HepG2 (cell line): ENCODE results near the gene EGR1. TPM values are rescaled to one million over a fixed set of nuclear protein-coding genes. Genes with fewer than 3 reads are reported as not detected.
A peak's percentile ranks its signal among the peaks of the same experiment; 100 is the strongest.
"Not testable (repeated sequence)": the region's sequence is repeated elsewhere in the genome, so short reads cannot be mapped to it uniquely, and the experiment has no call there.

Experiments
- ATAC-seq: fragments of 200-7000 bp; cut with Tn5 transposase; 3 replicates; pipeline ENCODE4 v1.9.1; 2020; ENCODE audit warnings: mild to moderate bottlenecking, moderate library complexity
- BruUV-seq: library from RNA; stranded (reverse); fragments of 400-500 nt; replicated peaks from 2 replicates; lab custom pipeline; 2021; lab: Mats Ljungman, UMichigan
- CTCF ChIA-PET: fragments of 300-600 bp; formaldehyde crosslinking; extraction: SDS; loops from one replicate; lab custom pipeline; 2021; ENCODE audit warnings: low total read pairs, inconsistent platforms, low intra/inter-chr PET ratio; lab: Yijun Ruan, JAX
- POLR2A ChIA-PET: fragments of 350-600 bp; sonication (Branson Sonifier 250); formaldehyde crosslinking; loops from one replicate; lab custom pipeline; 2020; ENCODE audit warnings: antibody characterized with exemption, inconsistent platforms; lab: Yijun Ruan, JAX
- DNase-seq: peaks from one replicate; pipeline ENCODE4 v3.0.0-alpha.2; 2015; ENCODE audit warnings: low spot score
- FAIRE-seq: peaks from 3 replicates; lab custom pipeline; 2011; peaks lifted over from hg19 to GRCh38; lab: Jason Lieb, UNC
- H2AFZ ChIP-seq: one replicate; pipeline ENCODE4 v1.6.1; 2011; ENCODE audit warnings: low read length, inconsistent platforms
- H3K27ac ChIP-seq: fragments of 300-600 bp; 3 replicates; pipeline ENCODE4 v1.8.0; 2011; ENCODE audit warnings: mixed run types, mild to moderate bottlenecking, mixed read lengths, low read length, inconsistent platforms; ENCODE audit not compliant: insufficient read depth; ENCODE audit errors: extremely low read length
- H3K27me3 ChIP-seq, 2 experiments: fragments of 200-600 bp in 1 of 2; 2 replicates in 1 of 2; 3 replicates in 1 of 2; pipeline versions ENCODE4 v1.6.0 to v1.8.0; 2011; ENCODE audit warnings: low read length in 2 of 2, mild to moderate bottlenecking in 2 of 2, moderate library complexity in 2 of 2, inconsistent platforms in 1 of 2; ENCODE audit not compliant: insufficient read depth in 2 of 2, control insufficient read depth in 1 of 2
- H3K36me3 ChIP-seq, 2 experiments: fragments of 200-600 bp in 1 of 2; replicated peaks in 1 of 2; 2 replicates in 1 of 2; 3 replicates in 1 of 2; pipeline versions ENCODE4 v1.5.1 to v1.8.0; 2011; ENCODE audit warnings: low read length in 2 of 2, inconsistent platforms in 1 of 2; ENCODE audit not compliant: insufficient read depth in 2 of 2, control insufficient read depth in 1 of 2
- H3K4me1 ChIP-seq: 2 replicates; pipeline ENCODE4 v1.5.1; 2012; ENCODE audit warnings: low read length, inconsistent platforms; ENCODE audit not compliant: insufficient read depth
- H3K4me2 ChIP-seq: 2 replicates; pipeline ENCODE4 v1.6.0; 2011; ENCODE audit warnings: low read depth, low read length, inconsistent platforms
- H3K4me3 ChIP-seq, 3 experiments: fragments of 200-600 bp in 1 of 3; sonication (generic), shearing (Covaris generic) in 1 of 3; replicated peaks in 1 of 3; 2 replicates each; pipeline ENCODE4 v1.5.1; 2011 to 2016; ENCODE audit warnings: low read length in 3 of 3, inconsistent platforms in 2 of 3, low read depth in 2 of 3, mild to moderate bottlenecking in 2 of 3, control low read depth in 1 of 3, mixed read lengths in 1 of 3; ENCODE audit not compliant: insufficient read depth in 1 of 3
- H3K79me2 ChIP-seq: one replicate; pipeline ENCODE4 v1.6.1; 2011; ENCODE audit warnings: low read length, inconsistent platforms; ENCODE audit not compliant: insufficient read depth
- H3K9ac ChIP-seq: 2 replicates; pipeline ENCODE4 v1.6.0; 2011; ENCODE audit warnings: mild to moderate bottlenecking, low read depth, low read length, inconsistent platforms; ENCODE audit not compliant: insufficient read depth
- H3K9me3 ChIP-seq: 2 replicates; pipeline ENCODE4 v1.5.1; 2012; ENCODE audit warnings: mild to moderate bottlenecking, low read length
- H4K20me1 ChIP-seq: 2 replicates; pipeline ENCODE4 v1.6.0; 2011; ENCODE audit warnings: inconsistent platforms, mild to moderate bottlenecking, low read length, moderate library complexity; ENCODE audit not compliant: insufficient read depth
- AKAP8 ChIP-seq: sonication (generic); formaldehyde crosslinking; IDR thresholded peaks from 2 replicates; pipeline ENCODE4 v1.5.1; 2020; ENCODE audit warnings: mild to moderate bottlenecking, missing genetic modification reagents
- ATF1 ChIP-seq: IDR thresholded peaks from 2 replicates; pipeline ENCODE4 v1.6.1; 2016; ENCODE audit warnings: mild to moderate bottlenecking, control low read depth
- CBX5 ChIP-seq: sonication (generic); formaldehyde crosslinking; IDR thresholded peaks from 2 replicates; pipeline ENCODE4 v1.4.0; 2020; ENCODE audit warnings: missing genetic modification reagents, borderline replicate concordance
- FOSL1 ChIP-seq: sonication (generic); formaldehyde crosslinking; IDR thresholded peaks from 2 replicates; pipeline ENCODE4 v1.9.0; 2021; ENCODE audit warnings: missing genetic modification reagents, borderline replicate concordance
- FOXA3 ChIP-seq: IDR thresholded peaks from 2 replicates; pipeline ENCODE4 v1.6.1; 2016; ENCODE audit warnings: missing genetic modification reagents, missing compliant biosample characterization
- FOXP1 ChIP-seq, 2 experiments: fragments of 450-650 bp in 1 of 2; IDR thresholded peaks; 2 replicates each; pipeline ENCODE4 v1.6.1; 2017 to 2018; ENCODE audit warnings: antibody characterized with exemption in 1 of 2
- HDAC1 ChIP-seq: sonication (generic); formaldehyde crosslinking; IDR thresholded peaks from 2 replicates; pipeline ENCODE4 v1.5.1; 2020; ENCODE audit warnings: mild to moderate bottlenecking, missing genetic modification reagents
- HDAC6 ChIP-seq: fragments of 200-600 bp; sonication (generic); IDR thresholded peaks from 2 replicates; pipeline ENCODE4 v1.7.0; 2017; ENCODE audit warnings: mild to moderate bottlenecking, antibody characterized with exemption, low read length, low read depth
- JUNB ChIP-seq: sonication (generic); formaldehyde crosslinking; IDR thresholded peaks from 2 replicates; pipeline ENCODE4 v1.8.0; 2022; ENCODE audit warnings: missing genetic modification reagents, mild to moderate bottlenecking, borderline replicate concordance
- JUND ChIP-seq: sonication (generic); formaldehyde crosslinking; IDR thresholded peaks from 2 replicates; pipeline ENCODE4 v1.8.0; 2022; ENCODE audit warnings: mild to moderate bottlenecking, missing genetic modification reagents
- MIER2 ChIP-seq: IDR thresholded peaks from 2 replicates; pipeline ENCODE4 v1.6.1; 2016; ENCODE audit warnings: missing biosample characterization, missing genetic modification reagents
- NCOA2 ChIP-seq: sonication (generic); formaldehyde crosslinking; IDR thresholded peaks from 2 replicates; pipeline ENCODE4 v1.8.0; 2022; ENCODE audit warnings: inconsistent platforms
- RXRB ChIP-seq: IDR thresholded peaks from 2 replicates; pipeline ENCODE4 v1.6.1; 2016; ENCODE audit warnings: borderline replicate concordance, missing genetic modification reagents, missing compliant biosample characterization
- SAP130 ChIP-seq: IDR thresholded peaks from 2 replicates; pipeline ENCODE4 v1.6.1; 2016; ENCODE audit warnings: low read depth
- SCMH1 ChIP-seq: sonication (generic); formaldehyde crosslinking; IDR thresholded peaks from 2 replicates; pipeline ENCODE4 v1.9.0; 2021; ENCODE audit warnings: missing genetic modification reagents, mild to moderate bottlenecking, borderline replicate concordance
- YEATS2 ChIP-seq: sonication (generic); formaldehyde crosslinking; IDR thresholded peaks from 2 replicates; pipeline ENCODE4 v1.4.0; 2020; ENCODE audit warnings: missing genetic modification reagents, borderline replicate concordance
- ZKSCAN8 ChIP-seq: IDR thresholded peaks from 2 replicates; pipeline ENCODE4 v1.6.1; 2016; ENCODE audit warnings: borderline replicate concordance, missing genetic modification reagents, missing compliant biosample characterization
- ZNF331 ChIP-seq: sonication (generic); formaldehyde crosslinking; IDR thresholded peaks from 2 replicates; pipeline ENCODE4 v1.4.0; 2020; ENCODE audit warnings: missing genetic modification reagents
- ZNF644 ChIP-seq: IDR thresholded peaks from 2 replicates; pipeline ENCODE4 v1.6.1; 2016; ENCODE audit warnings: low read depth
- ZNF652 ChIP-seq: IDR thresholded peaks from 2 replicates; pipeline ENCODE4 v1.6.1; 2016; ENCODE audit warnings: low read depth, borderline replicate concordance
- ZNF7 ChIP-seq: IDR thresholded peaks from 2 replicates; pipeline ENCODE4 v1.6.1; 2016; ENCODE audit warnings: missing biosample characterization, missing genetic modification reagents
- WGBS: methylation state at CpG from one replicate; pipeline ENCODE4 v1.1.6; 2017; ENCODE audit warnings: low lambda C conversion rate; 5-methylcytosine and 5-hydroxymethylcytosine counted together
- in situ Hi-C: cut with HindIII; loops from 2 replicates; pipeline ENCODE4 v1.10.0; 2017; ENCODE audit warnings: low pct_unique_long_range_greater_than_20kb; ENCODE audit not compliant: extremely low pct_ligation_motif_present
- intact Hi-C: fragments of 100-400 bp; cut with micrococcal nuclease; formaldehyde crosslinking; loops from one replicate; pipeline ENCODE4 v1.10.0; 2022; ENCODE audit not compliant: unreplicated experiment
- polyA plus RNA-seq, 8 experiments: library from polyadenylated mRNA; depleted of rRNA in 3 of 8; stranded (reverse) in 7 of 8; unstranded in 1 of 8; fragments of >200 nt; fragmentation: Illumina TruSeq in 4 of 8; extraction: Trizol in 4 of 8; gene quantifications; 2 replicates each; pipeline versions ENCODE4 v1.2.1 to v1.2.3, GENCODE V29; 2011 to 2016; ENCODE audit warnings: low read depth in 4 of 8, missing spikeins in 1 of 8, mixed read lengths in 1 of 8; ENCODE audit not compliant: insufficient read depth in 1 of 8
- total RNA-seq, 5 experiments: library from RNA; depleted of rRNA; stranded (reverse); fragments of >200 nt; fragmentation: Illumina TruSeq; extraction: Trizol; gene quantifications; 2 replicates each; pipeline ENCODE4 v1.2.3, GENCODE V29; 2016; ENCODE audit warnings: low read depth in 1 of 5
- TF ChIP-seq, protein P1 (sequence below): sonication (generic); formaldehyde crosslinking; IDR thresholded peaks from 2 replicates; pipeline ENCODE4 v1.4.0; 2020; ENCODE audit warnings: missing genetic modification reagents

Gene EGR1
- total and polyA plus RNA-seq, 2 of the 13 experiments (the other 11 are each of a cell fraction or from before 2014, with no cell fraction given) = 4.1 to 4.5 TPM

DNA sequence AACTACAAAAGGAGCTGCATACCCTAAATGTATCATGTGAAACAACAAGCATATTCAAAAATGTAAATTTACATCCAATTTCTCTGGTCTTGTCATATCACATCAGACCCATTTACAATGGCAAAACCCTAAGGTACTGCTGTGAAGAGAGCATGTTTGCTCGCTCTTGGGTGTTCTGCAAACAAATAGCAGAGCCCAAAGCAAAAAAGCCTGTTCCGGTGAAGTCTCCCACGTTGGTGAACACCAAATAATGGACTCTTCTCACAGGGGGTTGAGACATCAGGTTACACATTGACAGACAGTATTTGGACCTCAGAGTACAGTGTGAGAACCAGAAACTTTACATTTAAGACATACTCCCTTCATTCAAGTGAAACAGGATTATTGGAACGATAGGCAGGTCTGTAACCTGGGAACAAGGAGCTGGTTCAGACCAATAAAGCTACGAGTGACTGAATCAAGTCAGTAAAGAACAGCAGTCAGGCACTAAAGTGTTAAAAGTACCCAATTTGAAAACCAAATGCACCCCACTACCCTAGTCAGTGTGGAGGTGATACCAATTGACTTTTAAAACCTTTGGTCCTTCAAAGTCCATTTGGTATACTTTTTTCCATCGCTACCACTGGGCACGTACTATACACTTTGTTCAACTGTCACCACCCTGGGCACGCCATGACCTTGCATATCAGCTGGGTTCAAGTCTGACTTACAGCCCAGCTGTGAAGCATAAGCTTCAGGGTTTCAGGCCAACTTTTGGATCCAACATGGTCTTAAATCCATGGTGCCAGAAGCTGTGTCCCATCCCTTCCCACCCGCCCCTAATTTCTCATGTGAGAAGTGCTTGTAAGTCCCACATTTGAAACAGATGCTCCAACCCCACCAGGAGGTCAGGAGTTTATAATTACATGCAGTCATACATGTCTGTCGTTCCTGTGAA, 41.4 kb downstream of the EGR1 start (continued):
- TF ChIP-seq AKAP8 (no peak), HDAC6 (no peak), SCMH1 (CRISPR knock-in tag) (no peak)

DNA sequence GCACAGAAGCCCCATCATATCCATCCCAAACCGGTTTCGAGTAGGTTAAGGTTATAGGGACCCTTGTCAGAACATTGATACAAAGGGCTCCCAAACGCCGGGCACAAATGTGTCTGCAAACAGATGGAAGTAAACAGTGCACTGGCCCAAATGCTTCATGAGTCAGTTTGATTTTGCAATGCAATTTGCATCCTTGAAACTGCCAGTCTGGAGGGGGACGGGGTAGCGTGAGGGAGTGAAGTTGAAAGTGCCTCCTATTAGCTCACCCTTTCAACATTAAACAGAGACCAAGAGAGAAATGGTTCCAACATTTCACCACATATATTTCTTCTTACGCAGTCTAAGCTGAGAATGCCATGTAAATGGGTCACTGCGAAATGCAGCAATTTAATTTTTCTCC, 42.2 kb downstream of the EGR1 start:
- peak overlapping the region; percentile 70 for H3K27ac ChIP-seq
- H3K4me3 ChIP-seq, H2AFZ ChIP-seq, H4K20me1 ChIP-seq, H3K9ac ChIP-seq, H3K79me2 ChIP-seq, H3K27me3 ChIP-seq, CTCF ChIA-PET, FAIRE-seq, H3K9me3 ChIP-seq: not testable (repeated sequence)
- POLR2A ChIA-PET = interaction anchor here (0.6 to 1.8 kb wide), 4 partner anchors 27 to 68 kb away, joined by 3 to 10 read pairs (median 4); partner anchors contain the start of genes ETF1 and HSPA9
- intact Hi-C loops = loop anchor here (5.0 kb wide), 1 partner anchor 35 kb away; the partner anchor contains the start of gene ETF1
- TSS peak; percentile 43 for BruUV-seq
- ATAC-seq = peak; percentile 77
- 13% methylated on average over 8 of the region's 8 CpGs for WGBS
- in situ Hi-C loops = loop anchor here (10.0 kb wide), 1 partner anchor 63 kb away; no protein-coding TSS in a partner anchor
- peak; percentile 85 for DNase-seq
- H3K4me2 ChIP-seq = peak overlapping the region; percentile 84
- H3K4me1 ChIP-seq = peaks cover 70% of the 10 kb centered on the region
- peaks cover 15 to 37% of the 10 kb centered on the region in 2 experiments for H3K36me3 ChIP-seq
- peak; percentile 63; the same call in 1 of the 2 replicates for TF ChIP-seq NCOA2
- peak; percentile 65; the same call in 1 of the 2 replicates for TF ChIP-seq CBX5 (CRISPR knock-in tag)
- TF ChIP-seq JUNB (CRISPR knock-in tag) = peak; percentile 66; the same call in 1 of the 2 replicates
- peak; percentile 42; the same call in 1 of the 2 replicates for TF ChIP-seq RXRB (CRISPR knock-in tag)
- TF ChIP-seq, protein P1, sequence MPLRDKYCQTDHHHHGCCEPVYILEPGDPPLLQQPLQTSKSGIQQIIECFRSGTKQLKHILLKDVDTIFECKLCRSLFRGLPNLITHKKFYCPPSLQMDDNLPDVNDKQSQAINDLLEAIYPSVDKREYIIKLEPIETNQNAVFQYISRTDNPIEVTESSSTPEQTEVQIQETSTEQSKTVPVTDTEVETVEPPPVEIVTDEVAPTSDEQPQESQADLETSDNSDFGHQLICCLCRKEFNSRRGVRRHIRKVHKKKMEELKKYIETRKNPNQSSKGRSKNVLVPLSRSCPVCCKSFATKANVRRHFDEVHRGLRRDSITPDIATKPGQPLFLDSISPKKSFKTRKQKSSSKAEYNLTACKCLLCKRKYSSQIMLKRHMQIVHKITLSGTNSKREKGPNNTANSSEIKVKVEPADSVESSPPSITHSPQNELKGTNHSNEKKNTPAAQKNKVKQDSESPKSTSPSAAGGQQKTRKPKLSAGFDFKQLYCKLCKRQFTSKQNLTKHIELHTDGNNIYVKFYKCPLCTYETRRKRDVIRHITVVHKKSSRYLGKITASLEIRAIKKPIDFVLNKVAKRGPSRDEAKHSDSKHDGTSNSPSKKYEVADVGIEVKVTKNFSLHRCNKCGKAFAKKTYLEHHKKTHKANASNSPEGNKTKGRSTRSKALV (CRISPR knock-in tag) = 0 out of 2 replicates have a peak, but pooled peaks have one; percentile 22
- peak; percentile 36; the same call in 1 of the 2 replicates for TF ChIP-seq YEATS2
- peak; percentile 37; the same call in 1 of the 2 replicates for TF ChIP-seq ATF1 (CRISPR knock-in tag)
- peak; percentile 64; the same call in 1 of the 2 replicates for TF ChIP-seq ZKSCAN8 (CRISPR knock-in tag)
- TF ChIP-seq FOXP1 (IDR thresholded peaks at IDR 0.05) = 0 out of 2 replicates have a peak, but pooled peaks have one; percentile 37
- TF ChIP-seq FOXP1 (CRISPR knock-in tag; IDR thresholded peaks at IDR 0.05) = peak; percentile 80
- TF ChIP-seq FOXA3 = peak; percentile 80
- TF ChIP-seq JUND (CRISPR knock-in tag) = peak; percentile 65; the same call in 1 of the 2 replicates
- peak; percentile 97 for TF ChIP-seq ZNF7 (CRISPR knock-in tag)
- peak; percentile 65; the same call in 1 of the 2 replicates for TF ChIP-seq HDAC1 (CRISPR knock-in tag)
- TF ChIP-seq ZNF652 (CRISPR knock-in tag) = 0 out of 2 replicates have a peak, but pooled peaks have one; percentile 36
- peak; percentile 81 for TF ChIP-seq SAP130 (CRISPR knock-in tag)
- TF ChIP-seq ZNF331 (CRISPR knock-in tag) = 0 out of 2 replicates have a peak, but pooled peaks have one; percentile 29
- TF ChIP-seq ZNF644 (CRISPR knock-in tag) = peak; percentile 55; the same call in 1 of the 2 replicates
- 0 out of 2 replicates have a peak, but pooled peaks have one; percentile 47 for TF ChIP-seq MIER2 (CRISPR knock-in tag)
- peak; percentile 54; the same call in 1 of the 2 replicates for TF ChIP-seq FOSL1 (CRISPR knock-in tag)
